HG02852 (cell line): ENCODE results near the gene ZNRF4.
"Not testable (repeated sequence)": the region's sequence is repeated elsewhere in the genome, so short reads cannot be mapped to it uniquely, and the experiment has no call there.

Experiments used
- ATAC-seq: cut with Tn5 transposase; IDR thresholded peaks from one replicate; pipeline ENCODE4 v1.9.1; 2021; ENCODE audit warnings: mild to moderate bottlenecking, moderate library complexity; ENCODE audit not compliant: unreplicated experiment

The ZNRF4 gene

GRCh38 chr19:5455367-5456129 lies at the start of gene ZNRF4:
Gene ZNRF4 (plus strand): TSS chr19:5455417. CDS start chr19:5455492, 75 bp downstream.
- ATAC-seq = no peak

- ATAC-seq = not testable (repeated sequence)
Observed at GRCh38 chr19:5406198-5406597, 49.0 kb upstream of the ZNRF4 start.

DNA sequence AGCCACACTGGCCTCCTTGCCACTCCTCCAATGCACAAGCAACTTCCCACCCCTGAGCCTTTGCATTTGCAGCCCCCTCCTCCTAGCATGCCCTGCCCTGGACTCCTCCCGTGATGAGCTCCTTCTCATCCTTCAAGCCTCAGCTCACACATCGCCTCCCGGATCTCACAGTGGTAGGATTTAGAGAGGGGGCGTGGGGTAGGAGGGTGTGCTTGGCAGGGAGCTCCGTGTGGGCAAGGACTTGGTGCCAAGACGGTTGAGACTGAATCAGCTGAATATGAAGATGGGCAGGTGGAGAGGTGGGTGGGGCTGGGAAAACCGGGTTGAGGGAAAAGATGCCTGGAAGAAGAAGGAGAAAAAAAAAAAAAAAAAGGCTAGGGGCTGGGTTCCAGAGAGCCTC lies 48.4 kb upstream of the ZNRF4 start:
- no peak for ATAC-seq

- ATAC-seq = no peak
Observed at GRCh38 chr19:5407356-5407755, 47.9 kb upstream of the ZNRF4 start.

DNA sequence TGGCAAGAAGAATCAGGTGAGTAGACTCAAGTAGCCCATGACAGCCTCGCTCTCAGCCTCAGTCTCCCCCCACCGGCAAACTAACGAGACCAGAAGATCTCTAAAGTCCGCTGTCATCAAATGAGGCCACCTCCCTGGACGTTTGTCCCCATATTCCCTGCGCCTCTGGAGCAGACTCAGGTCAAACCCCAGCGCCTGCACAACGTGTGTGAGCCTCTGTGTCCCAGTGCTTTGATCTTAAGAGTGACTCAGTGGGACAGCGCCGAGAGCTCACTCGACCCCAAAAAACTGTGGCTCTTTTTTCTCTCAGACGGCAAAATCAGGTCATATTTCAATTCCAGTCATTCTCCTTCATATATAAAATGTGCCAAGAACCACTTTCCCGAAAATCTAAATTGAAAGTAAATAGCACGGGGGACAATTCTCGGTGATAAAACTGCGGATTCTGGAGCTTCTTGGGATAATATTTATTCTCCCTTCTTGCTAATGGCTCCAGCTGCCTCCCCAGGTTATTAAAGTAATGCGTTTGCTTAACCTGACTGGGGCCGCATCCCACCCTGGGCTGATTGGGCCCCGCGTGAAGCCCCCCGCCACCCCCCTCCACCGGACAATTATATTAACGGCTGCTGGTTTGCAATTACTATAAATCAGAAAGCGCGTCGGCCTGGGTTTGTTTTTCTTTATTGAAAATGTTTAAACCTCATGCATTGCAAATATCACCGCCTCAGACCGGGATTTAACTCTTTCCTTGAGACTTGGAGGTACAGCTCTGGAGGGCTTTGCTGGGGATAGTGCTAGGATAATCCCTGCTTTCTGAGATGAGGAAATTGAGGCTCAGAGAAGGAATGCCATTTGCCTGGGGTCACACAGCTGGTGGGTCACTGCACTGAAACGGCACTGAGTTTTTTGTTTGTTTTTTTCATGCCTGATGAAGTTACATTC lies 37.5 kb upstream of the ZNRF4 start:
- no peak for ATAC-seq

DNA sequence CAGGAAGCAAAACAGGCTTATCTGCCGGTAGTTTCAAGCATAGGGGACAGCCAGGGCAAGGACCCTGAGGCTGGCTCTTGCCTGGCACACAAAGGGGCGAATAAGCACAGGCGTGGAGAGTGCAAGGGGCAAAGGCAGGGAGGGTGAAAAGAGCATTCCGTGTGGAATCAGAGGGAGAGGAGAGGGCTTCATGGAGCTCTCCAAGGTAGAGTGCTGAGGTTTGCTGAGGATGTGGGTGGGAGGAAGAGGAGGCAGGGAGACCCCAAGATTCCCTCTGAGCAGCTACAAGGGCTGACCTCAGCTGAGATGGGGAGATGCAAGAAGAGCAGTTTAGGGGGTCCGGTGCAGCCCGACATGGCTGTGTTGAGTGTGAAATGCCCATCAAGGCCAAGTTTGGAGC lies 36.5 kb upstream of the ZNRF4 start:
- no peak for ATAC-seq

DNA sequence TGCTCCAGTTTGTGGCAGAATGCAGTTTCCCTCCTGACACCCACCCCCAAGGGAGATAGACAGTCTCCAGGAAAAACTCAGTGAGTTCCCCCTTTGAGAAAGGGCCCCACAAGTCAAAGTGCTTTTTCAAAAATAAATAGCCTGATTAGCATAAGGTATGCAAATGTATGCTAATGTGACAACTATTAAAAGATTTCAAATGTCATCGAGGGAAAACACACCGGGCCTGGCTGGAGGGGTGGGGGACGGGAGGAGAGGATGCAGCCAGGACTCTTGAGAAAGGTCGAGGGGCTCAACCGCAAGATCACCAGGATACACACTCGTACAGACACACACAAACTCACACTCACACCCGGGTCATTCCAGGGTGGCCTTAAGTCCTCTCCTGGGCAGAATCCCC lies 34.3 kb upstream of the ZNRF4 start:
- no peak for ATAC-seq

GRCh38 chr19:5423567-5424125 lies 31.6 kb upstream of the ZNRF4 start:
- no peak for ATAC-seq

GRCh38 chr19:5424192-5424973 lies 30.8 kb upstream of the ZNRF4 start:
- ATAC-seq = no peak

DNA sequence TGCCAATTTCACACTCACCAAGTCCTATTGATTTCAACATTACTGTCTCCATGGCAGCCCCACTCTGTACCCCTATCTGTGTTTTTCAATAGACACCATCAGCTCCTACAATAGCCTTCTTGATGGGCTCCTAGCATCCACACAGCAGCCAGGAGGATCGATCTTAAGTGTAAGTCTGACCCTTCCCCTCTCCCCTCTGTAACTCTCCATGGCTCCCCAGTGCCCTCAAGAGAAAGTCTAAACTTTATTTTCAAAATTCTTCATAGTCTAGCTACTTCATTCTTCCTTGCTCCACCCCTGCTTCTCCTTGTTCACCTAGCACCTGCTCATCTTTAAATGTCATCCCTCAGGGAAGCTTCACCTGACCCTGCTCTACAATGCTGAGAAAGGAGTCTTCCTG lies 30.0 kb upstream of the ZNRF4 start:
- ATAC-seq = no peak

DNA sequence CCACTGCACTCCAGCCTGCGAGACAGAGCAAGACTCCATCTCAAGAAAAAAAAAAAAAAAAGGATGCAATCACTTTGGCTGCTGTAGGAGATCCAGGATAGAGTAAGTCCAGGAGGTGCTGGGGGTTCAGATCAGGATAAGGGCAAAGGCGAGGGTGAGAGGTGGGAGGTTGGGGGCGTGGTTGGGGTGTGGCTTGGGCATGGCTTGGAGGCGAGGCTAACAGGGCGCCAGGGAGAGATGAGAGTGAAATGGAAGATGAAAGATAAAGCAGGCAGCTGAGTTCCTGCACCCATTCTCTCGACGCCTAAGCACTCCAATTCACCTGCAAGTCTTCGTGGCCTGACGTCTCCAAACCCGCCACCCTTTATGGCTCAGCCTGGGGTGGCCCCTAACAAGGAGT lies 25.0 kb upstream of the ZNRF4 start:
- no peak for ATAC-seq

GRCh38 chr19:5432687-5433086 lies 22.5 kb upstream of the ZNRF4 start:
- ATAC-seq = no peak

DNA sequence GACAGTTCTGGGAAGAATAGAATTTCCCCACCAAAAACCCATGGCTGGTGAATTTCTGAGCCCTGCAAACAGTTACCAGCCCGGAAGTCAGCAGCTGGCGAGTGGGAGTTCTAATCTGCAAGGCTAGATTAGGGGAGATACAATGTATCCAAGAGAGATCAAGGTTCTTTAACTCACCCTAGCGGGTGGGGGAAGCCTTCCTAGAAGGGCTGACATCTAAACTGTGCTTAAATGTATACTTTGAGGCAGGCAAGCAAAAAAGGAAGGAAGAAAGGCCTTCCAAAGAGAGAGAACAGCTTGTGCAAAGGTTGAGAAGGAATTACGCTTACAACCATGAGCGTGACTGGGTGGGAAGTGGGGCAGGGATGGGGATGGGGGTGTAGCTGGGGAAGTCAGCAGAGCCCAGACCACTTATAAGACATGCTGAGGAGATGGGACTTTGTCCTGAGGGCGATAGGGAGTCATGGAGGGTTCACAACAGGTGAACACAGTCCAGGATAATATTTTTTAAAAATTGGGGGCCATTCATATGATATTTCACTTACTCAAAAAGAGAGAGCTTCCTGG lies 20.8 kb upstream of the ZNRF4 start:
- no peak for ATAC-seq

- no peak for ATAC-seq
Observed at GRCh38 chr19:5434970-5435641, 20.1 kb upstream of the ZNRF4 start.

- ATAC-seq = no peak
Observed at GRCh38 chr19:5435642-5436017, 19.6 kb upstream of the ZNRF4 start.

- no peak for ATAC-seq
Observed at GRCh38 chr19:5436106-5436947, 18.9 kb upstream of the ZNRF4 start.

GRCh38 chr19:5436948-5437306 lies 18.3 kb upstream of the ZNRF4 start:
- no peak for ATAC-seq

GRCh38 chr19:5438756-5439155 lies 16.5 kb upstream of the ZNRF4 start:
- ATAC-seq = not testable (repeated sequence)

DNA sequence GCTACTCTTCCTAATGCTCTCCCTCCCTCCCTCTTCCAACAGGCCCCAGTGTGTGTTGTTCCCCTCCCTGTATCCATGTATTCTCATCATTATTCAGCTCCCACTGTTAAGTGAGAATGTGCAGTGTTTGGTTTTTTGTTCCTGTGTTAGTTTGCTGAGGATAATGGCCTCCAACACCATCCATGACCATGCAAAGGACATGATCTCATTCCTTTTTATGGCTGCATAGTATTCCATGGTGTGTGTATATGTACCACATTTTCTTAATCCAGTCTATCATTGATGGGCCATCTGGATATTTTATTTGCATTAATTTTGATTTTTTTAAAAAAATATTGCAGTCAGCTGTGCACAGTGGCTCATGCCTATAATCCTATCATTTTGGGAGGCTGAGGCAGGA lies 15.8 kb upstream of the ZNRF4 start:
- no peak for ATAC-seq
